ENCODE measurements around the gene SPACA5.
"Not testable (repeated sequence)": the region's sequence is repeated elsewhere in the genome, so short reads cannot be mapped to it uniquely, and the experiment has no call there.

Gene SPACA5

DNA sequence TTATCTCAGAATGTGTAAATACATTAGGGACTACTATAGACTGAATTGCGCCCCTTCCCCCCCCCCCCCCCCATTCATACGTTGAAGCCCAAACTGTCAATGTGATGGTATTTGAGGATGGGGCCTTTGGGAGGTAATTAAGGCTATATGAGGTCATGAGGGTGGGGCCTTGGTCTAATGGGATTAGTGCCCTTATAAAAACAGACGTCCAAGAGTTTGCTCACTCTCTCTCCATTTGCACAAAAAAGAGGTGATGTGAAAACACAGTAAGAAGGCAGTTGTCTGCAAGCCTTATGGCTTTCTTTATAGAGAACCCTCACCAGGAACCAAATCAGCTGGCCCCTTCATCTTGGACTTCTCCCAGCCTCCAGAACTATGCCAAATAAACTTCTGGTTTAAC, 15.3 kb downstream of the SPACA5 start:
- no peak for FAIRE-seq

DNA sequence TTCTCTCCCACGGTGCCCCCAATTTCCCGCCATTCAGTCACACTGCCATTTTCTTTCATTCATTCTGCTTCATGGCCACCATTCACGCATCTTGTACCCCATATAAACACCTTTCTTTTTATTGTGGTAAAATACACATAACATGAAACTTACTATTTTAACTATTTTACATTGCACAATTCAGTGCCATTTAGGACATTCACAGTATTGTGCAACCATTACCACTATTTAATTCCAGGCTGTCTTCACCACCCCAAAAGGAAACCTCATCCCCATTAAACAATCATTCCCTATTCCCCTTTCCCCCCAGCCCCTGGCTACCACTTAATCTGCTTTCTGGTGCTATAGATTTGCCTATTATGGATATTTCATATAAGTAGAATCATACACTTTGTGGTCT, 15.9 kb downstream of the SPACA5 start:
- no peak for FAIRE-seq

DNA sequence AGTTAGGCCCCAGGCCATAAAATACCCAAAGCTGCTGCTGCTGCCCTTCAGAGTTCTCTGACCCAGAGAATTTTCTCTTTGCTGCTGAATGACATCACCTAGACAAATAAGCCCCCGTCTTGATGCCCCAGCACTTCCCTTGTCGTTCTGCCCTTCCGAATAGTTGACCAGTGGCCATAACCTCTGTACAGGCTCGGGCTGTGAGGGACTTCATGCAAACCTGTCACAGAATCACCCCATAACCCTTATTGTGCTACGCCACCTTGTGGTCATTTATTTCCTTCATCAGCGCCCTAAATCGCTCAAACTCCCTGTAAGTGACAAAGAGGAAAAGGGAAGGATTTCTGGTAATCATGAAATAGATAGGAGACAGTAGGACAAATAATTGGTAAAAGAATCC, 18.8 kb downstream of the SPACA5 start:
- FAIRE-seq, result no peak

DNA sequence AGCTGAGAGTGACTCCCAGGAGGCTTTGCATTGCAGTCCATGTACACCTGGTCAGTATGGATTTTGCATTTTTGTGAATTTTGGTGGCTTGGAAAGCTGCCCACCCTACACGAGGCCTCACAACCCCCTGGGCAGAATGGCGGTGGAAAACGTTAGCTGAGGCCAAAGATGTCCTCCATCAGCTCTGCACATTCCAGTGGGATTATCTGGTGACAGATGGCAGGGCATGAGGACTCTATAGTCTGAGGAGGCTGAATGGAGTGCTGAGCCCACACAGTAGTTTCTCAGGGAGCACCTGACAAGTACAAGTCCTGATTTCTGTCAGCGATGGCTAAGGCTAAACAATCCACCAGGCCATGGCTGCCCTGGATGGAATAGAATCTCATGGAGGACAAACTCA, 20.8 kb downstream of the SPACA5 start:
- FAIRE-seq, result not testable (repeated sequence)

DNA sequence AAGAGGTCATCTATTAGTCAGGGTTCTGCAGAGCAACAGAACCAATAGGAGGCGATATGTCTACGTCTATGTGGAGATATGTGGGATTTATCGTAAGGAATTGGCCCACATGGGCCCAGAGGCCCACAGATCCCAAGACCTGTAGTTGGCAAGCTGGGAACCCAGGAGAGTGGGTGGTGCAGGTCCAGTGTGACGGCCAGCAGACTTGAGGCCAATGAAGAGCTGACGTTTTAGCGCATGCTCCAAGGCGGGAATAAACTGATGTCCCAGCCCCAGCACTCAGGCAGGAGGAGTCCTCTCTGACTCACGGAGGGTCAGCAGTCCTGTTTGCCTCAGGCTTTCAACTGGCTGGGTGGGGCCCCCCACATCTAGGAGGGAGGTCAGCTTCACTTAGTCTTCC, 21.3 kb downstream of the SPACA5 start:
- FAIRE-seq, result no peak

DNA sequence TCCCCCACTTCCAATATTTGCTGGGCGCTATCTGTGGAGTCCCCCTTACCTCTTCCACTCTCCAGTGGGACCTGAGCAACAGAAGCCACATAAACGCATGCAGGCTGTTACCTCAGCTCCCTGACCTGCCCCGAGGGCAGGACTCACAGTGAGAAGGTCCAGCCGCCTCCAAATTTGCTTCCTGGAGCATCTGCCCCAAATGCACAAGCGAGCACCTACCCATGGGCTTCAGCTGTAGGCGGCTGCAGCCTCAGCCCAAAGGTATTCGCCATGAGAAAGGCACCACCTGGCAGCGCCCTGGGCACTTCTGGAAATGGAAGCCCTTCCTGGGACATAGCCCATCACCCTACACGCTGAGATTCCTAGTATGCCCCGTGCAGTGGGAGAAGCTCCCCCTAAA, 23.4 kb downstream of the SPACA5 start:
- no peak for FAIRE-seq

DNA sequence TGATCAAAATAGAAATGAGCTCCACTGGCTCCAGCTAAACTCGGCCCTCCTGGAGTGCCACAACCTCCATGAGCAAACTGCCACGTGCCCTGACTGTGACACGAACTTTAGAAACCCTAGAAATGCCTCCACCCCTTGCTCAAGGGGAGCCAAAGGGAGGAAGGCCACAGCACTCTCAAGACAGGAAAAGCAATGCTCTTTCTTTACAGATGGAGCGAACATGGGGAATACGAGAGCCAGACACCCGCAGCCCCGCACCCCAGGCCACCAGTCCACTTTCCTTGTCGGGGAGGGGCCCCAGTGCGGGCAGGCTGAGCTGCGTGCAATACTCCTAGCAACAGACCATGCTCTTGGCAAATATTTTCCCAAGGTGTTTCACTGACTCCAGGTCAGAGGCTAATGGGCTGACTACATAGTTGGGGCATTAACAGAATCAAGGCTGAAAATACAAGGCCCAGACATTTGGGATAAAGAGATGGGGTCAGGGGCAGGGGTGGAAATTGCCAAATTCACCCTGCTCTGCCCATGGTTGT, 23.9 kb downstream of the SPACA5 start:
- not testable (repeated sequence) for FAIRE-seq

DNA sequence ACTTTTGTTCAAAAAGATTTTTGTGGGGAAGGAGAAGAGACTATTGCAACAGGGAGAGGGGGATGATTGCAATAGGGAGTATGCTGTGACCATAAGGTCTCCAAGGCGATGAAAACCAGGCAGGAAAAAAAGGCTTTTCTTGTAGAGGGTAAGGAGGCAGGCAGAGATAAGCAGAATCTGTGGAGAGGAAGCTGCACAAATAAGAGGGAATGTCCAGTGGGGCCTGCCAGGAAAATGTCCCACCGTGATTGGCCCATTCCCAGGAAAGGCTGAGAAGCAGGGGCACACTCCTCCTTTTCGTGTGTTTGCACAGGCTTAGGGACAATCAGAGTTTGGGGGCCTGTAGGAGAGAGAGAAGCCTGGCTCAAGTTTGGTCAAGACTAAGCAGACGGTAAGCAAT, 29.1 kb downstream of the SPACA5 start:
- no peak for FAIRE-seq

DNA sequence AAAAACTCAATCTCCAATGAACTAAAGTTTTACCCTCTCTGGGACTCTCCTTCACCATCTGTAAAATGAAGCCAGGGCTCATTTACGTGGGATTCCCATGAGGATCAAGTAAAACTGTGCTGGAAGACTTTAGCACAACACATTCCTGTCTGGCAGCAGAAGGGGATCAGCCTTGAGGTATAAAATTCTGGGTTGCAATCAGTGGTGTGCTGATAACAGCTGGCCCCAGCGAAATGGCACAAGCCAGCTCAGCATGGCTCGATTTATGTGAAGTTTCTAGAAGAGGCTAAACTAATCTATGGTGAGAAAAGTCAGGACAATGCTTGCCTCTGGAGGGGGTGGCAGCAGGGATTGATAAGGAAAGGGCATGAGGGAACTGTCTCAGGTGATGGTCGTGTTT, 36.3 kb downstream of the SPACA5 start:
- FAIRE-seq, result no peak

DNA sequence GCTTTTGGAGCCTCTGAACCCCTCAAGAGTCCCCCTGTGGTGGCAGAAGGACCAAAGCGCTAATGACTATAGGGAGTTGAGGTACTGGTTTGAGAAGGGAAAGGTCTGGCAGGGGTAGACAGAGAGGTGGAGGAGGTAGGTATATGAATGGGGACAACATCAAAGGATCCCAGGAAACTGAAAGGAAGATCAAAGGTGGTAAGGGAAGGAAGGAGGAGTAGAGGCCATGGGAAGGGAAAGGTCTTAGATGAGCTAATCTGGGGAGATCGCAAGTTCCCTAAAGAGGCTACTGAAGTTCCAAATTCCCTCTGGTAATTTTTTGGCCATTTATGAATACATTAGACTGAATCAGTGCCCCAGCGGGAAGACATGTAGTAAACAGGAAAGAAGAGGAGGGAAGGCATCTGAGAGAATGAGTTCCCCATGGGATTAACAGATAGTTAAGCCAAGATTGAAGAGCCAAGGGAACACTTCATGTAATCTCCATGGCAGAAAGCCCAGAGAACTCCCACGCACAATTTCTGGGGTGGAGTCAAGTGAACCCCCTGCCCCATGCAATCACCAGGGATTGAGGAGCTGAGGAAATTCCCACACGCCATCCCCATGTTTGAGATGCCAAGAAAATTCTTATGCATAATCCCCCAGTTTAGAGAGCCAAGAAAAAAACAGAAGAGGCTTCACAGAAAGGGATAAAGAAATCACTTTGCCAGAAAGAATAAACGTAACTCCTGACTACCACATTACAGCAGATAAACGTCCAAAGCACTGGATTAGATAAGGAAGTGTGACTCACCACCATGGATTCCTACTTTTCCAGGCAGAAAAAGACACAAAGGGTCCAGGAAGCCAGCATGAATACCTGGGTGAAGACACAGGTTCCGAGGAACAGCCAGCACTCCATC, 38.9 kb downstream of the SPACA5 start:
- FAIRE-seq, result no peak

DNA sequence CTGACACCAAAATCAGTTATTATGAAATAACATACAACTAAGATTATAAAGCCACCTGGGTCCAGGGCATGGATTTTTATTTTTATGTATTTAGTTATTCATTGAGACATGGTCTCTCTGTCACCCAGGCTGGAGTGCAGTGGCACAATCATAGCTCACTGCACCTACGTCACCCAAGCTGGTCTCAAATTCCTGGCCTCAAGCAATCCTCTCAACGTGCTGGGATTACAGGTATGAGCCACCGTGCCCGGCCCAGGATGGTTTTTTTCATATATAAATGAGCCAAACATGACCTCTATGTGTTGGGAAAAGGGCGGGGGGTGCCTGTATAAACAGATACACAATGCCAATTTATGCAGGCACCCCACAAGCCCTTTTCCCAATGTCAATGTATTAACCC, 40.1 kb downstream of the SPACA5 start:
- FAIRE-seq, result no peak

DNA sequence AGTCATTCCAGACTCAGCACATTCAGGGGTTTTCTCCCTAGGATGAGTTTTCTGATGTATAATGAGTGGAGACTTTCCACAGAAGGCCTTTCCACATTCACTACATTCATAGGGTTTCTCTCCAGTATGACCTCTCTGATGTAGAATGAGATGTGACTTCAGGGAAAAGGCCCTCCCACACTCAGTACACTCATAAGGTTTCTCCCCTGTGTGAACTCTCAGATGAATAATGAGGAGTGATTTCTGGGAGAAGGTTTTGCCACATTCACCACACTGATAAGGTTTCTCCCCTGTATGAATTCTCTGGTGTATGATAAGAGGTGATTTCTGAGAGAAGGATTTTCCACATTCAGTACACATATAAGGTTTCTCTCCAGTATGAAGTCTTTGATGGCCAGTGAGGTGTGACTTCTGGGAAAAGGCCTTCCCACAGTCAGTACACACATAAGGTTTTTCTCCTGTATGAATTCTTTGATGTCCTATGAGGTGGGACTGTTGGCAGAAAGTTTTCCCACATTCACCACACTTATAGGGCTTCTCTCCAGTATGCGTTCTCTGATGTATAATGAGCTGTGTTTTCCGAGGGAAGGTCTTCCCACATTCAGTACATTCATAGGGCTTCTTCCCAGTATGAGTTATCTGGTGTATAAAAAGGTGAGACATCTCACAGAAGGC, 52.0 kb downstream of the SPACA5 start:
- no peak for FAIRE-seq

DNA sequence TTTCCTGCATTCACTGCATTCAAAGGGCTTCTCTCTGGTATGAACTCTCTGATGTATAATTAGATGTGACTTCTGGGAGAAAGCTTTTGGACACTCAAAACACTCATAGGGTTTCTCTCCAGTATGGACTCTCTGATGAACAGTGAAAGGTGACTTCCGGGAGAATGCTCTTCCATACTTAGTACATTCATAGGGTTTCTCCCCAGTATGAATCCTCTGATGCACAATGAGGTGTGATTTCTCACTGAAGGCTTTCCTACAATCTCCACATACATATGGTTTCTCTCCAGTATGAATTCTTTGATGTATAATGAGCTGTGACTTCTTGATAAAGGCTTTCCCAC, 52.5 kb downstream of the SPACA5 start:
- FAIRE-seq, result no peak
